ENCODE measurements around the gene BTD.
"Not testable (repeated sequence)": the region's sequence is repeated elsewhere in the genome, so short reads cannot be mapped to it uniquely, and the experiment has no call there.

BTD gene

DNA sequence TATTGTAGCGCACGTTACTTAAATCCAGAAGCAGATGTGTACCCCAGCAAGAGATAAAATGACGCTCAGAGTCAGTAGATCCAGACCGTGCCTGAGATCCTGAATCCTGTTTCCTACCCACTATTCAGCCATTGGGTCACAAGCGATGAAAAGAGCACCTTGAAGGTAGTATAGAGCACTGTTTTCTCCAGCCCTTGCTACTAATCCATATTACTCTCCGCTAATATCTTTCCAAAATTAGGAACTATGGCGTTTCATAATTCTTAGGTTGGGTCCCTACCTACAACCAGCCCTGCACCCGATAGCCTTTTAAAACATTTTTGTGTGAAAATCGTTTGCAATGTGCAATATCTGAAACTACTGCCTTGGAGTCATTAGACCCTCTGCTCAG, 596 bp downstream of the BTD start:
- DNase-seq: no peak

DNA sequence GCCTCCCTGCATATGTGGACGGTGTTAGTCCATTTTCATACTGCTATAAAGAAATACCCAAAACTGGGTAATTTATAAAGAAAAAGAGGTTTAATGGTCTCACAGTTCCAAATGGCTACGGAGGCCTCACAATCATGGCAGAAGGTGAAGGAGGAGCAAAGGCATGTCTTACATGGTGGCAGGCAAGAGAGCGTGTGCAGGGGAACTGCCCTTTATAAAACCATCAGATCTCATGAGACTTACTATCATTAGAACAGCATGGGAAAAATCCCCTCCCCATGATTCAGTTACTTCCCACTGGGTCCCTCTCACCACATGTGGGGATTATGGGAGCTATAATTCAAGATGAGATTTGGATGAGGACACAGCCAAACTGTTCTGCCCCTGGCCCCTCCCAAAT, 1.3 kb downstream of the BTD start:
- not testable (repeated sequence) for DNase-seq

DNA sequence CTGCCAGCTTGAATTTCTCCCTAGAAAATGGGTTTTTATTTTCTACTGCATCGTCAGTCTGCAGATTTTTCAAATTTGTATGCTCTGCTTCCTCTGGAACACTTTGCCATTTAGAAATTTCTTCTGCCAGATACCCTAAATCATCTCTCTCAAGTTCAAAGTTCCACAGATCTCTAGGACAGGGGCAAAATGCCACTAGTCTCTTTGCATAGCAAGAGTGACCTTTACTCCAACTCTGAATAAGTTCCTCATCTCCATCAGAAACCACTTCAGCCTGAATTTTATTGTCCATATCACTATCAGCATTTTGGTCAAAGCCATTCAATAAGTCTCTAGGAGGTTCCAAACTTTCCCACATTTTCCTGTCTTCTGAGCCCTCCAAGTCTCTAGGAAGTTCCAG, 3.0 kb downstream of the BTD start:
- DNase-seq: not testable (repeated sequence)

DNA sequence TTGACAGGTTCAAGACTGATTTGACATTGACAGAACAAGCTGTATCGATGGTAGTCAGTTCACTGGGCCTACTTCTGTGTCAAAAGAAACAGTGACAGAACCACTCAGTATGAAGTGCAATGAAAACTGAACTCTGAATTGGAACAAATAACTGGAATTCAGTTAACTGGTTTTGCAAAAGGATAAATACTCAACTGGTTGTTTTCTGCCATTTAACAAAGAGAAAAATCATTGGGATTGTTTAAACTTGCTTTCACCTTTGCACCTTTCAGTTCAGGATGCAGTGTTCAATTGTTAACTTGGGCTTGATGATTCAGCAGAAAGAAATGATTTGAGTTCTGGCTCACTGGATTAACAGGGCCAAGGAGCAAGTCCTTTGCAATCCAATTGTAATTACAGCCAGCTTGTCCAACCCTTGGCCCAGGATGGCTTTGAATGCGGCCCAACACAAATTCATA, 4.9 kb downstream of the BTD start:
- peak in 1 of 56 donors; percentile 1 for DNase-seq

DNA sequence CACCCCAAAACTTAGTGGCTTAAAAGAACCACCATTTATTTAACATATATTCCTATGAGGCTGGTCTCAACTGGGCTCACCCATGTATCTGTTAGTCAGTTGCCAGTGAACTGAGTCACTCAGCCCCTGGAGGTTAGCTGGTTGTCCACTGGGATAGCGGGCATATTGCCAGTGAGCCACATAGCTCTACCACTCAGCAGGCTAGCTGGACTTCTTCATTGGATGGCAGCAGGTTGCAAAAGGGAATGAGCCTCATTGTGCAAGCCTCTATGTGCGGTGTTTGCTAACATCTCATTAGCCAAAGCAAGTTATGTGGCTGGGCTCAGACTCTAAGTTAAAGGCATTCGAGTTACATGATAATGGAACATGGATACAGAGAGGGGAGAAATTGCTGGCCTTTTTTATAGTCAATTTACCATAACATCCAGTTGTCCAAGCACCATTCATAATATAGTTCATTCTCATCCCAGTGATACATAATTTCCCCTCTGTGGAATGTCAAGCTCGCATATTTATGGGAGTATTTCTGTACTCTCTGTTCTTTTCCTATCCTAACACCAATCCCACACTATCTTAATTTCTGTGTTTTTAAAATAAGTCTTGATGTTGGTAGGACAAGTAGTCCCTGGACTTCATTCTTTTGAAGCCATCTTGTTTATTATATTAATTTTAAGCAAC, 8.7 kb downstream of the BTD start:
- DNase-seq: peak in 1 of 56 donors; percentile 44

DNA sequence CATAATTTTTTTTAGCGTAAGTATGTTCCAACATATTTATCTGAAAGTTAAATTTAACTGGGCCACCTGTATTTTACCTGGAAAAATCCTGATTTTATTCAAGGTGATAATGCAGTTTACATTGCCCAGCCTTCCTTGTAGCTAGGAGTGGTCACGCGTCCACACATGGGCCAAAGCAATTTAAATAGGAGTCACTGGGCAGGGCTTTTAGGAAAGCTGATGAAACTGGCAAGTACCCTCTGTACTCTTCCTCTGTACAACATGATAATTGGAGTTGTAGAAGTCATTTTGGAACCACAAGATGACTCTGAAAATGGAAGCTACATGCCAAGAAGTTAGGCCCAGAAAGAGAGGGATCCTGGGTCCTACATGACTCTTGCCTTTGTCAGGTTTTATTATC, 9.5 kb downstream of the BTD start:
- DNase-seq: no peak

DNA sequence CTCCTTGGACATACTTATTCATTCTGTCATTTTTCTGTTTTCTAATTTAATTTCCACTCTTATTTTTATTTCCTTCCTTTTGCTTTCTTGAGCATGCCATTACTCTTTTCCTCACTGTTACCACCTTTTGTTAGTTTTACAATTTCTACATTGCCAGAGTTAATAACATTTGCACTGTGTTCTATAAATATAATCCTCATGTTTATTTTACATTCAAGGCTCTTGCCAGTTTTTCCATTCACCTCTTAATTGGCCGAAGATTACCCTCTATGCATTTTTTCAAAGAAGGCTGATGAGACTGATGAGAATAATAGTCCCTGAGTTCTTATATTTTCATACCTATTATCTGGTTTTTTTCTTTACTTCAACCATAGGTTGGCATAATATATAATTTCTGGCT, 10.5 kb downstream of the BTD start:
- DNase-seq: no peak

DNA sequence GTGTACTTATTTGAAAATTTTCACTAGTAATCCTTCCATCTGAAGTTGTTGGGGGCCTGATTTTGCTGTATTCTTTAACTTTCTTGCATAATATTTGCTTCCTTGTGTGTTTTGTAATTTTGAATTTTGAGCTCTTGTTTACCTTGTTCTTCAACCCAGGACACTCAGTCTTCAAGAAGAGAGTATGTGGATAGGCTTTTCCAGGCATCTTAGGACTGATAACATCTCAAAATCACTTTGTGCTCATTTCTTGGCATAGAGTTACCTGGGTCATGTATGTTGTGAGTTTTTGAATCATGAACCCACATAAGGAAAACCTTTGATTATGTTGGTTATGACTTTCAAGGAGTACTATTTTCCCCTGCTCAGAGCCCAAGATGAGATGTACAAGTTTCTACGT, 13.4 kb downstream of the BTD start:
- DNase-seq: no peak

DNA sequence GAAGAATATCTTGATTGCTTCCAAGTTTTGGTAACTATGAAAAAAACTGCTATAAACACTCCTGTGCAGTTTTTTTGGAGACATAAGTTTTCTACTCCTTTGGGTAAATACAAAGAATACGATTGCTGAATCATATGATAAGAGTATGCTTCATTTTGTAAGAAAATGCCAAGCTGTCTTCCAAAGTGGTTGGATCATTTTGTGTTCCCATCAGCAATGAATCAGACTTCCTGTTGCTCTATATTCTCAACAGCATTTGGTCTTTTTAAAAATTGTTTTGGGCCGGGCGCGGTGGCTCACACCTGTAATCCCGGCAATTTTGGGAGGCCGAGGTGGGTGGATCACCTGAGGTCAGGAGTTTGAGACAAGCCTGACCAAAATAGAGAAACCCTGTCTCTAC, 14.5 kb downstream of the BTD start:
- no peak for DNase-seq

DNA sequence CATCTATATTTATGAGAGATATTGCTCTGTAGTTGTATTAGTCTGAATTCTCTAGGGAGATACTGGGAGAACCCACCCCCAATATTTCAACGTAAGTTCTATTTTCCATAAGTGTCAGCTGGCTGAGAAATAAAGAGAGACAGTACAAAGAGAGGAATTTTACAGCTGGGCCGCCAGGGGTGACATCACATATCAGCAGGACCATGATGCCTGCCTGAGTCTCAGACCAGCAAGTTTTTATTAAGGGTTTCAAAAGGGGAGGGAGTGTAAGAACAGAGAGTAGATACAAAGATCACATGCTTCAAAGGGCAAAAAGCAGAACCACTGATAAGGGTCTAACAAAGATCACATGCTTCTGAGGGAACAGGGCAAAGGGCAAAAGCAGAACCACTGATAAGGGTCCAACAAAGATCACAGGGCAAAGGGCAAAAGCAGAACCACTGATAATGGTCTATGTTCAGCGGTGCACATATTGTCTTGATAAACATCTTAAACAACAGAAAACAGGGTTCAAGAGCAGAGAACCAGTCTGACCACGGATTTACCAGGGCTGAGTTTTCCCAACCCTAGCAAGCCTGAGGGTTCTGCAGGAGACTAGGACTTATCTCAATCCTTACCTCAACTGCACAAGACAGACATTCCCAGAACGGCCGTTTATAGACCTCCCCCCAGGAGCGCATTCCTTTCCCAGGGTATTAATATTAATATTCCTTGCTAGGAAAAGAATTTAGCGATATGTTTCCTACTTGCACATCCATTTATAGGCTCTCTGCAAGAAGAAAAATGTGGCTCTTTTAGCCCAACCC, 18.3 kb downstream of the BTD start:
- not testable (repeated sequence) for DNase-seq

DNA sequence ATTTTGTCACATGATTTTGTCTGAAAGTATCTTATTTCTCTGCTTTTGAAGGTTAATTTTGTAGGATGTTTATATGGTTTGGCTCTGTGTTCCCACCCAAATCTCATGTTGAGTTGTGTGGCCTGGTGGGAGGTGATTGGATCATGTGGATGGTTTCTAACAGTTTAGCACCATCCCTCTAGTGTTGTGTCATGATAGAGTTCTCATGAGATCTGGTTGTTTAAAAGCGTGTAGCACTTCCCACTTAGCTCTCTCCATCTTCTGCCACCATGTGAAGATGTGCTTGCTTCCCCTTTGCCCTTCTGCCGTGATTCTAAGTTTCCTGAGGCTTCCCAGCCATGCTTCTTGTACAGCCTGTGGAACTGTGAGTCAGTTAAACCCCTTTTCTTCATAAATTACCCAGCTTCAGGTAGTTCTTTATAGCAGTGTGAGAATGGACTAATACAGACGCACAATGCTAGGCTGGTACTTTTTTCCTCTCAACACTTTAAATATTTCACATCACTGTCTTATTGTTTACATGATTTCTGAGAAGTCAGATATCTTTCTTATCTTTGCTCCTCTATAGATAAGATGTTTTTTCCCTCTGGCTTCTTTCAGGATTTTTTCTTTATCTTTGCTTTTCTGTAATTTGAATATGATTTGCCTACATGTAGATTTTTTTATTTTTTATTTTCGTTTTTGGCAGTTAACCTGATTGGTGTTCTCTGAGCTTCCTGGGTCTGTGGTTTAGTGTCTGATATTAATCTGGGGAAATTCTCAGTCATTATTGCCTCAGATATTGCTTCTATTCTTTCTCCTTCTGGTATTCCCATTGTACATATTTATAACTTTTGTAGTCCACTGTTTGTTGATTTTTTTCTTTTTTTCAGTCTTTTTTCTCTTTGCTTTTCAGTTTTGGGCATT, 22.2 kb downstream of the BTD start:
- no peak for DNase-seq

DNA sequence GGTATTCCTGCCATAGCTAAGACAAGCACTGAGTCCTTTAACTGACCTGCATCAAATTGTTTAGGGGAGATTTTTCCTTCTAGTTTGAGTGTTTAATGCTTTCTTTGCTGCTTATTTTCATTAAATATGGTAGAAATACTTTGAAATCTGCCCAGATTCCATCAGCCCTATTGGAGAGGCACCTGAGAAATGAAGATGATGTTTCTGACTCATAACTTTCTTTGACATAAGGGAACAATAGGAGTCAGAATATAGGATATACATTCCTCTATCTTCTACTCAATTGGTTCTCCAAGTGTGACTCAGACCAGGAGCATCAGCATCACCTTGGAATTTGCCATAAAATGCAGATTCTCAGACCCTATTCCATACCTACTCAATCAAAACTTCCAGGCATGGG, 27.4 kb downstream of the BTD start:
- DNase-seq: no peak

DNA sequence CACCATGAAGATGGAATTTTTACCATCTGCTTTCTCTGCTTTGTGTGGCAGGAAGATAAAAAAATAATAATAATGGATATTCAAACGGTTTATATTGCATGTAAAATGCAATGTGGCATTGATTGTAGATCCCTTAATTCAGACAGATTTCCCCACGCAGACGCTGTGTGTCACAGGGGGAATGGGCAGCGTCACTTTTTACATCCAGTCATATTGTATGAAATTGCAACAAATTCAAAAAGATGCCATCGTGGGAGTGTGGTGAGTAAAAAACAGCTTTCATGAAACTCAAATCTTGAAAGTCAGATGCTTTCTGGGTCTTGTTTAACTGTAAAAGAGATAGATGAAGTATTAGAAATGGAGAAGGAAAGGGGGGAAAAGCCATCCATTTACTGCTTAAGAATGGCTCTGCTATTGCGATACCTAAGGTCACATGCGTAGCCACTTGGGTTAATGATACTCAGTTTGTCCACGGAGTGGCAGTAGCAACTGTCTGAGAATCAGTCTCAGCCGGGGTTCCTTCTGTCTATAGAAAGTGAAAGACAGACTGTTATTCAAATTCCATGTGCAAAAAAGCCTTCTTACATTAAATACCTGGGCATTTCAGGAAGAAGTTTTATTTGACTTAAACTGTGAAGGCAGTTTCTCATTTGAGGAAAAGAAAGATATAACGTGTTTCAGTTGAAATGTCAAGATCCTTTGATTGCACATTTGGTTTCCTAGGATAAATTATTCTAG, 28.5 kb downstream of the BTD start:
- peak in 35 of 56 donors; percentile 20 to 77 (median 48) for DNase-seq

DNA sequence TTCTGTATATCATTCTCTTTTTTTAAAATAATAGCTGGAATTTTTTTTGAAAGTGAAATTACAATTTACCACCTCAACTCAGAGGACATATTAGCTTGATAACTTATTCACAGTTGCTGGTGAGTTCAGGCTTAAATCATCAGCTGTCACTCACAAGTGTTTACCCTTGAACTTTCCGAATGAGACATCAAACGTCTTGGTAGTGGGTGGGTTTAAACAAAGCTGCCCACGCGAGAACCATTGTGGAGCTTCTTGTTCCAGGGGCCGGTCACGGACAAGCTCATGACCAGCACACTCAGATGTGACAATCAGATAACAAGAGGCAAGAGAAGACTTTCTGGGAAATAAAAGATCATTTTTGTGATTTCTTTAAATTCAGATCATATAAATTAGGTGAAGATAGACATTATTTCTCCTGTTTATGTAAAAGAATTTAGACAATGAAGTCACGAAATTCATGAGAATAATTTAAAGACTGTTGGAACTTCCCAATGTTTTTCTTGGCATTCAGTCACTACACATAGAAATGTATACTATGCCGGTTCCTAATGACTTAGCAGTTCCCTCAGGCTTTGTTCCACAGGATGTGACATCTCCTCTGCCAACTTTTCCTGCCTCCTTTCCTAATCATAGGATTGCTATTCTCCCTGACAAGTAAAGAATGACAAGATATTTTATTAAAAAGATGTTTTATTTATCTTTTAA, 29.3 kb downstream of the BTD start:
- DNase-seq: peak in 5 of 56 donors; percentile 23 to 57 (median 23)

DNA sequence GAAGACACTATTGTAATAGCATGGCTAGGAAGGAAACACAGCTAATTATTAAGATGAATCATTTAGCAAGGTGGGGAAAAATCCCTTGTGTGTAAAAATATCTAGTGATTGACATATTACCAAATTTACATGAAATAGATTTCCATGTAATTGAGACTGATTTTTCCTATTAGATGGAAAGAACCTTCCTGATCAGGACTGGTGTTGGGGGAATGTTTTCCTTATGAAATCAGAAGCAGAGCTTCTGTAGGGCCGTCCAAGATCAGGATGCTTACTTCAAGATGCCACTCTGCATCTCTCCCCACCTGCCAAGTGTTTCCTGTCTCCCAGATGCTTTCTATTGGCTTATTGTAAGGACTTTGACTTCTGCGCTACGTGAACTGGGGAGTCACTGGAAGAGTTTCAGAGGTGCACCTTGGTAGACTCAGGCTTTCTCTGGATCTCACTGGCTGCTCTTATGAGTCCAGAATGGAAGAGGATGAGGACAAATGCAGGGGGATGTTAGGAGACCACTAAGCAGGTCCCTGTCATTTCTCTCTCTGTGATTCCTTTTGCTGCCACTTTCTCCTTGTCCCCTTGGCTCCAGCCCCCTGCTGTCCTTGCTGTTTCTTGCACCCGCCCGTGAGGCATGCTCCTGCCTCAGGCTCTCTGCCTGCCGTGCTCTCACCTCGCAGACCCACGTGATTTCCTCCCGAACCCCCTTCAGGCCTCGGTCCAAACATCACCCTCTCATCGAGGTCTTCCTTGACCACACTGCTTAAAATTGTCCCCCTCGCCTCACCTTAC, 30.1 kb downstream of the BTD start:
- no peak for DNase-seq

DNA sequence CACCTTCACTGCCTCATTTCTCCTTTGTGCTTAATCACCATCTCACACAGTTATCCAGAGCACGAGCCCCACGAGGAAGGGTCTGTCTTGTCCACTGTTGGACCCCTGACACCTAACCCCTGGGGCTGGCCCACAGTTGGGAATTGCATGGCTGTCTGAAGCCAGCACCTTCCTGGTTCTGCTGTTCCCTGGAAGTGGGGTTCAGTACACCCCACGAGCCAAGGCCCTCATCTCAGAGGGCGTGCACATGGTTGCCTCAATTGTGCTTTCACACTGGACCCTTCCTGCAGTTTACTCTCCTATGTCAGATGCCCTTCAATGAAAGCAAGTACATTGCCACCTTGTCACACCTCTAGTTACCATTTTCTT, 30.7 kb downstream of the BTD start:
- peak in 1 of 56 donors; percentile 17 for DNase-seq

DNA sequence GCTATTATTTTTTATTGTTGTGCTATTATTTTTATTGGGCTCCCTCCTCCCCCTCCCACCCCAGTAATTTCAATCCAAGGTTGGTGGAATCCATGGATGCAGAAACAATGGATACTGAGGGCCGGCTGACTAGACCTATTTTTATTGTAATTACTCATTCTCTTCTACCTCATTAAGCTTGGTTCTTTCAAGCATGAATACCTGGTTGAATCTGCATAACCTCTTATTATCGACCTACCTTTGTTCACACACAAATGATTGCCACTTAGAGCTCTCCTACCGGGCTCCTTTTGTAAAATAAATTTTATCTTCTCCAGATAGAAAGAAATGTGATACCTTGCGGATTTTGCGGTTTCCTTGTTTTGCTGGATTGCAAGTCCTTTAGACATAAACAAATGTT, 31.6 kb downstream of the BTD start:
- no peak for DNase-seq

DNA sequence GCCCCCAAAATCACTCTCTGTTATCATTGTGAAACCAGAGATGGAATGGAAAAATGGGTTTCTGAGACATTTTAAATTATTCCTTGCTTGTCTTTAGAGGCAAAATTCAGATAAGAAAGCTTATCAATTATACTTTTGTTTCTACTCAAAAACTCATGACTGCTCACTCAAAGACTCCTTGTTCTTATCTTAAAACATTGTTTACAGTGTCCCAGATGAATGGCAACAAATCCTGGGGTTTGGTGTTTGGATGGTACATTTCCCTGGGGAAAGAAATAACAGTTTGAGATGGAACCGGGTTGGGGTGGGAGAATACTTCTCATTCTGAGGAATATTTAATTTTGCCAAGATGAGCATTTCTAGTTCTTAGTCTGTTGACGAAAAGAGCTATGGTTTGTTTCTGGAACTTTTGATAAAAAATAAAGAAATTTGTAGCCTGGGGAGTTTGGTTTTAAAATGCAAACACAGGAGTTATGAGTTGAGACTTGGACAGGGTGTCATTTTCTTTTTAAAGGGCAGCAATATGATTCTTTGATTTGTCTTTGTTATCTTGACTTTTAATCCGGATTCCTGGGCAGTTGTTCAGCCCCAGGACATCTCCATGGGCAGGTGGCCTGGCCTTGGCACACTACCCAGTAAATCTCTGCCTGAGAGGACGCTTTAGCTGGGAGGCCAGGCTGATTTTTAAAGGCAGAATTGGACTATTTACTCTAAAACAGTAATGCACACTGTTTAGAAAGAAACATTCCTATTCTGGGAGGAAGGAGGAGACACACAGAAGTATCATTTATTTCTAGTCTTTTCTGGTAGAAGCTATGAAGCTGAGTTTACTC, 32.4 kb downstream of the BTD start:
- DNase-seq: peak in 5 of 56 donors; percentile 15 to 35 (median 22)

DNA sequence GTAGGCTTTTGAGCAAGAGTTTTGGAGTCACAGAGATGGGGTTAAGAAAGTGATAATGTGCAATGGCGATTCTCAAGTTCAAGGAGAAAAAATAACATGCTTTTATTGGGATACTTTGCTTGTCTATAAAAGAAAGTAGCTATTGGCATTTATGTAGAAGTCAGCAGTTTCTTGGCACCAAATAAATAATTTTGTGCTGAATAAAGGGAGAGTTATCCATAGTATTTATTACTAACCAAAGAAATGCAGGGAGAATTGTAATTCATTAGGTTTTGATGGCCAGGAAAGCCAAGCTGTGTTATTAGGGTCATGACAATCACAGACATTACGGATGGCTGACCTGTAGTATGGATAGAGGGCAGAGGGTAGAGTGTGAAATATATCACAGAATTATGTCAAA, 33.1 kb downstream of the BTD start:
- no peak for DNase-seq

All from nucleus accumbens (tissue), 56 donors.